Fibroblast of peridontal ligament (primary cell): ENCODE measurements around the gene CHTF8.
A peak's percentile ranks its signal among the peaks of the same experiment; 100 is the strongest.
"Not testable (repeated sequence)": the region's sequence is repeated elsewhere in the genome, so short reads cannot be mapped to it uniquely, and the experiment has no call there.

Experiments
- DNase-seq: peaks from one replicate; pipeline ENCODE4 v3.0.0-alpha.2; 2010; ENCODE audit errors: extremely low read depth

The CHTF8 gene

DNA sequence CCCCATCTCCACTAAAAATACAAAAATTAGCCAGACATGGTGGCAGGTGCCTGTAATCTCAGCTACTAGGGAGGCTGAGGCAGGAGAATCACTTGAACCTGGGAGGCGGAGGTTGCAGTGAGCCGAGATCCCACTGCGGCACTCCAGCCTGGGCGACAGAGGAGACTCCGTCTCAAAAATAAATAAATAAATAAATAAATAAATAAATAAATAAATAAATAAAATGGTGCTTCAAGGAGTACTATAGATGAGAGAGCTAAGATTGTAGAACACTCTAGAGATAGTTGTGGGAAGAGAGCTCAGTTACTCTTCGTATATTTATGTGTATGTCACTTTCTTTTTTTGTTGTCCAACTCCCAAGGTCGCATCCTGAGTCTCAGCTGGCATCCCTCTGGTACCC is 7.1 kb upstream of the CHTF8 start:
- not testable (repeated sequence) for DNase-seq

DNA sequence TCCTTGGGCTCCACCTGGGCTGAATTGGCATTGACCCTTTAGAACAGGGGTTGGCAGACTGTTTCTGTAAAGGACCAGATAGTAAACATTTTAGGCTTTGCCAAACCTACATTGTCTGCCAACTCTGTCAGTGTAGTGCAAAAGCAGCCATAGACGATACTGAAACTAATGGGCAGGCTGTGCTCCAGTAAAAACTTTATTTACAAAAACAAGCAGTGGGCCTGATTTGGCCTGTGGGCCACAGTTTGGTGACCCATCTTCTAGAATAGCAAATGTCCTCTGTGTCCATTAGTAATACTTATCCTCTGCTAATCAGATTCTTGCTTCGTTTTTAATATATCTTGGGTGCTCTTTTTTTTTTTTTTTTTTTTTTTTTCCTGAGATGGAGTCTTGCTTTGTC is 6.2 kb upstream of the CHTF8 start:
- no peak for DNase-seq

DNA sequence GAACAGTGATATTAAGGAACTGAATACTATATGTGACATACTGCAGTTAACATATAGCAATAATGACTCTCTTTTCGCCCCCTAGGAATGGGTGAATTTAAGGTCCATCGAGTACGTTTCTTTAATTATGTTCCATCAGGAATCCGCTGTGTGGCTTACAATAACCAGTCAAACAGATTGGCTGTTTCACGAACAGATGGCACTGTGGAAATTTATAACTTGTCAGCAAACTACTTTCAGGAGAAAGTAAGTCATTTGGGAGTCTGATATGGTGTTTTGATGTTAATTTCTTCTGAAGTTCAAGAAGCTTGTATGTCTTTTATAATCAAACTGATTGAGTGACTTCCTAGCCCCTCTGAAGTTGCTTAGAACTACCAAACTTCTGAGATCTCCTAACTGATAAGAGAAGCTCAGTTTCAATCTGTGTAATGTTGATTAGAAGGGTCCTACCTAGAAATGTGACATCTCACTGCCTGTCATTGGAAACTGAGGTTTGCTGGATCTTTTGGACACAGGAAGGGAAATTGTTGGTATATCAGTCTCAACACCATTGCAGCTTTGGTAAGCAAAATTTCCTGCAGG is 1.1 kb upstream of the CHTF8 start:
- no peak for DNase-seq

DNA sequence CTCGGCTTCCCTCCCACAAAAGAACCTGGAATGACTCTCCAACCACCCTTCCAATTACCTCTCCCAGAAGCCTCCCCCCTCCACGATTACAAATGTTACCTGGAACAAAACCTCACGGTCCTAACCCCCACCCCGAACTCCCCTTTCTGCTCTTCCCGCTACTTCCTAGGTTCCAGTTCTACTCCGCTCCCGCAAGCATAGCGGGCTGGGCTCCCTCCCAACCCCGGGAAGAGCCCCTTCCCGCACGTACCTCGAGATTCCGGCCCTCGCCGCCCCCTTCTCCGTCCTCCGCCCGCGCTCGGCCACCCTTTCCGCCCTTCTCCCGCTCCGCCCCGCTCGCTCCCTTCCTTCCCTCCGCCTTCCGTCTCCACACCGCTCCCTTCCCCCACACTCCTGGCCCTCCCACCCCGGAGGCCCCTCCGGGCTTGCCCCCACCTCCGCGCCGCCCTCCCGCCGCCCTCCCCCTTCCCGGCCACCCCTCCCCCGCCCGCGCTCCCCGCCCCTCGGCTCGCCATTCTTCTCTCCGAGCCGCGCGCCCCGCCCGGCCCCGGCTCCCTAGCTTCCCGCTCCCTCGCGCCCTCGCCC is 457 bp downstream of the CHTF8 start:
- DNase-seq = peak; percentile 76

DNA sequence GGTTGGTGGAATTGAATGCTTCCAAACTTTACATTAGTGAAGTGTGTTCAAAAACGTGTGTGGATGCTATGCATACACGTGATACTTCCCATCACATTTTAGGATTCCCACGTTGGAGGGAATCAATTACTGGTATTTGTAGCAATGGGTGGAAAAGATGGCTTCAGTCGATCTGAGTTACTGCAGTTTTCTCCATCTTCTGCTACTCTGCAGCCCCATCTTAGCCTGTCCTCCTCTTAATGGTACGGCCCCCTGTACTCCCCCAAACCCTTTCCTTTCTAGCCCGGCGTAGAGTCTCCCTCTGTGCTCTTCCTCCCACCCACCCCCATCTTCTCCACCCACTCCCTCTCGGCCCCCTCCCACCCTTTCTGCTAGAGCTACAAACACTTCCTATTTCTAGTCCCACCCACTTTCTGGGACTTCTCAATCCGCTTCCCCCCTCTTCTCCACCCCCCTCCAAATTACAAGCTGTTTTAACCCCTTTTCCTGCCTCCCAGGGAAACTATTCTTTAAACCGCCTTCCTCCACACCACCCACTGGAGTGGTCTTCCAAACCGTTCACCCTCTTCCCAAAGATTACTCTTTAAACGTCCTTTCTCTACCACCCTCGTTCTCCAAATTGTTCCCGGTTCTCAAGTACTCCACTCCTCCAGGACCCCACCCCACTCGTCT is 1.1 kb downstream of the CHTF8 start:
- peak; percentile 44 for DNase-seq

DNA sequence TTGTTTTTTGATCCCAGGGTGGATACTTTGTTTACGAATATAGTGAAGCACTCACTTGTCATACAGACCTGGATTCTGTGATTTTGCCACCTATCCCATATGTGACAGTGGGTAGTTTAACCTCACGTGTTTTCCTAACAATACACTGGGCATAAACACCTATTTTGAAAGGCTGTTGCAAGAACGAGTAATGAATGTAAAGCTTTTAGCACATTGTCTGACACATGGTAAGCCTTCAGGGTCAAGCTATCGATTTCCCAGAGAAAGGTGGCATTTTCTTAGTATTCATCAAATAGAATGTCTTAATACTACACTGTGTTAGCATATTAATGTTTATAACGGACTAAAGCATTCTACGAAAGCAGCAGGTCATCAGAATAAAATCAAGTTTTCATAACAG is 1.9 kb downstream of the CHTF8 start:
- DNase-seq = no peak

DNA sequence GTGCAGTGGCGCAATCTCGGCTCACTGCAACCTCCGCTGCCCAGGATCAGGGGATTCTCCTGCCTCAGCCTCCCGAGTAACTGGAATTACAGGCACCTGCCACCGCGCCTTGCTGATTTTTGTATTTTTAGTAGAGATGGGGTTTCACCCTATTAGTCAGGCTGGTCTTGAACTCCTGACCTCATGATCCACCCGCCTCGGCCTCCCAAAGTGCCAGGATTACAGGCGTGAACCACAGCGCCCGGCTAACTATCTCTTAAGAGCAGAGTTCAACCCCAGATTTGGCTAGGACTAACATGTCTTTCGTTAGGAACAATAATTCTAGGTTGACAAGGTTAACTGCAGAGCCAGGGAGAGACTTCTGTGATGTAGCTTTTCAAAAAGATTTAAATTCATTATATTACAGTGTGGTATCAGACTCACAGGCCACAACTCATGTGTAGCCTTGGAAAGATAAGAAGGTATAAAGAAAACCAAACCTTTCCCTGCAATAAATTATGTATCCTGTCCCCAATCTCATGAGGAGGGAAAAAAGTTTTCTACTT is 4.3 kb downstream of the CHTF8 start:
- DNase-seq = no peak

DNA sequence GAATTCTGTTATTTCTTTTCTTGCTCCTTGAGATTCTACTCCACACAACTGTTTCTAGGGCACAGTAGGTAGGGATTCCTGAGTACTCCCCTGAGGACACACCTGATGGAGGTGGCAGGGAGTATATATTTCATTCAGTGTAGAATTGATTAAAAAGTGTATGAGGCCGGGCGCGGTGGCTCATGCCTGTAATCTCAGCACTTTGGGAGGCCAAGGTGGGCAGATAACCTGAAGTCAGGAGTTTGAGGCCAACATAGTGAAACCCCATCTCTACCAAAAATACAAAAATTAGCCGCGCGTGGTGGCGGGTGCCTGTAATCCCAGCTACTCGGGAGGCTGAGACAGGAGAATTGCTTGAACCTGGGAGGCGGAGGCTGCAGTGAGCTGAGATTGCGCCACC is 5.6 kb downstream of the CHTF8 start:
- not testable (repeated sequence) for DNase-seq

DNA sequence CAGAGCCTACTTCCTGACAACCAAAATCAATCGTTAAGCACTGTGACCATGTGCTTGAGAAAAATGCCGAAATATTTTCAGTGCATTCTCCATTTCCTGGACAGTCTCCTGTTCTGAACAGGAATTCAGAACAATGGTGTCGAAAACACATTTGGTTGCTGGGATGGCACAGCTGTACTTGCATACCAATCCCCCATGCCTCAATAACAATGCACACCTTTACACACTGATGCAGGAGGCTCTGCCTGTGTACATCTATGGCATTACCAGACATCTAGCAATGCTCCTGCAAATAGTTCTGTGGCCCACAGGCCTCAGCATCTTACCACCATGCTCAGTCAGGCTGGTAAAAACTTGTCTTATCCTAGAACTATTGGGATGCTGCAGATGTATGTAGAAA is 6.2 kb downstream of the CHTF8 start:
- DNase-seq = no peak

DNA sequence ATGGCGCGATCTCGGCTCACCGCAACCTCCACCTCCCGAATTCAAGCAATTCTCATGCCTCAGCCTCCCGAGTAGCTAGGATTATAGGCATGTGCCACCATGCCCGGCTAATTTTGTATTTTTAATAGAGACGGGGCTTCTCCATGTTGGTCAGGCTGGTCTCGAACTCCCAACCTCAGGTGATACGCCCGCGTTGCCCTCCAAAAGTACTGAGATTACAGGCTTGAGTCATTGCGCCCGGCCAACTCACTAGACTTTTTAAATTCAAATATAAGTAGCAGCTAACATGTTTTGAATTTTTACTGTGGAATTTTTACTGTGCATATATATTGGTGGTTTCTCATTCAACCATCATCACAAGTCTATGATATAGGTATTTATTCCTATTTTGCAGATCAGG is 7.4 kb downstream of the CHTF8 start:
- not testable (repeated sequence) for DNase-seq

DNA sequence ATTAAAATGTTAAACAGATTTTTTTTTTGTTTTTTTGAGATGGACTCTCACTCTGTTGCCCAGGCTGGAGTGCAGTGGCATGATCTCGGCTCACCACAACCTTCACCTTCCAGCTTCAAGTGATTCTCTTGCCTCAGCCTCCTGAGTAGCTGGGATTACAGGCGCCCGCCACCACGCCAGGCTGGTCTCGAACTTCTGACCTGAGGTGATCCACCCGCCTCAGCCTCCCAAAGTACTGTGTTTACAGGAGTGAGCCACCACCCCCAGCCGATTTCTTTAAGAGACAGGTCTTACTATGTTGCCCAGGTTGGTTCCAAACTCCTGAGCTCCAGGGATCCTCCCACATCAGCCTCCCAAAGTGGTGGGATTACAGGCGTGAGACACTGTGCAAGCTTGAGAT is 8.0 kb downstream of the CHTF8 start:
- not testable (repeated sequence) for DNase-seq

DNA sequence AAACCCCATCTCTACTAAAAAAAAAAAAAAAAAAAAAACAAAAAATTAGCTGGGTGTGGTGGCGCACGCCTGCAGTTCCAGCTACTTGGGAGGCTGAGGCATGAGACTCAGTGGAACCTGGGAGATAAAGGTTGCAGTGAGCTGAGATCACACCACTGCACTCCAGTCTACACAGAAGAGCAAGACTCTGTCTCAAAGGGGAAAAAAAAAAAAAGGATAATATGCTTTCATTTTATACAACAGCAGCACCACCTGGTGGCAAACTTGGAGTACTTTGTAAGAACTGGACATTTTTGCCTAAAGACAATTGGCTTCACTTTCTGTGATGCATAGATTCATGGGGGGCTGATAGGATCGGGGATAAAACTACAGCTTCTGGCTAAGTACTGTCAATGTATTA is 8.5 kb downstream of the CHTF8 start:
- peak; percentile 86 for DNase-seq

DNA sequence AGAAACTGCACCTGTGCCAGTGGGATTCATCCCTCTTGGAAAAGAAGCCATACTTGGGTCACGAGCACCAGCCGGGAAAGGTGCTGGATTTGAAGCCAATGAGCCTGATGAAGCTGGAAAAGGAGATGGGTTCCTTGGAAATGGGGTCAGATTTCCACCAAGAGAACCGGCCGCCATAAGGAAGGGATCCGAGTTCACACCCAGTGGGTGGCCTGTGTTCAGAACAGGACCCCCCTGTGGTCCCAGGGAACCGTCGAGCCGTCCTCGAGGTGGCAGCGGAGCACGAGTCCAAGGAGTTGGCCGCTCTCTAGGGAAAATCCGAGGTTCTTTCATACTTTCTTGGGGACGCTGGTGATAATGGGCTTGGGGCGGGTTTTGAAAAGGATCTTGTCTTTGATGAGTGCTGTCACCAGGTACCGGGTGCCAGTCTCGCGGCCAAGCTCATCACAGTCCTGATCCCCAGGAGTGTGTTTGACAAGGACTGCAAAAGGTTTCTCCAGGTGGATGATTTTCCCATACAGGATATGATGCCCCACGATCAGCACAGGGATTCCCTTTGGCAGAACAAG is 12.2 kb downstream of the CHTF8 start:
- no peak for DNase-seq

DNA sequence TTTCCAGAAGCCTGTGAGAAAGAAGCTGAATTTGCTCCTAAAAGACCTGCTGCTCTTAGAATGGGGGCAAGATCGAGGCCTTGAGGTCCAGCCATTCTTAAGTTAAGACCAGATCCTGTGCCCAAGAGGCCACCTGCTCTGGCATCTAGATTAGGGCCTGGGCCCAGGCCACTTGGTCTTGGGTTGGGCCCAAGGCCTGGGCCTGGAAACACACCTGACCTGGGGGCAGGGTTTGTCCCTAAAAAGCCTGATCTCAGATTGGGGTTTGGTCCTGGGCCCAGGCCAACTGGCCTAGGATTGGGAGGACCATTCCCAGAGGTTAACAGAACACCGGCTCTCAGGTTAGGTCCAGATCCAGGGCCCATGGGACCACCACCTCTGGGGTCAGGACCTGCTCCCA is 12.9 kb downstream of the CHTF8 start:
- DNase-seq = no peak

DNA sequence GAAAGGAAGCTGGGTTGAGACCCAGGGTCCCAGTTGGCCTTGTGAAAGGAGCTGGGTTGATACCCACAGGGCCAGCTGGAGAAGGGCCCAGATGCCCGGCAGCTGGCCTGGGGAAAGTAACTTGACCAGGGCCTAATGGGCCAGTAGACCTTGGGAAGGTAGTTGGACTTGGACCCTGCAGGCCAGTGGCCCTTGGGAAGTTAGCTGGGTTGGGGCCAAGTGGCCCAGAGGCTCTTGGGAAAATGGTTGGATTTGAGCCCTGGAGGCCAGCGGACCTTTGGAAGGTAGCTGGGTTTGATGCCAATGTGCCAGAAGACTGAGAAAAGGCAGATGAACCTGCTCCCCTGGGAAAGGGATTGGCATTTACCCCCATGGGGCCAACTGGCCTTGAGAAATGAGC is 13.4 kb downstream of the CHTF8 start:
- DNase-seq = no peak

DNA sequence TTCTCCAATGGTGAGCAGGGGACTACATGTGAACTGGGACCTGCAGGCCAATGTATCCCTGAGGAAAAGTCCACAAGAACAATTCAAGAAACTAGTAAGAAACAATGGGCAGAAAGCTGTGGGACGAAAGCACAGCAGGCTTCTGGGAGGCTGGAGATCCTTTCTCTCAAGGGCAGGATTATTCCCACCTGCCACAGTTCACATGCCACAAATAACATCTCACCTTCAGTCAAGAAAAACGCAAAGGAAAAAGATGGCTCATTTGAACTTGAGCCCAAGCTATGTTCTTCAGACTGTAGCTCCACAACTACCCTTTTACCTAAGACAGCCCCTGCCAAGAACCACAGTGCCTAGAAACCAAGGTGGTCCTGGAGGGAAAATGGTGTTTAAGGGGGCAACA is 13.9 kb downstream of the CHTF8 start:
- DNase-seq = no peak

DNA sequence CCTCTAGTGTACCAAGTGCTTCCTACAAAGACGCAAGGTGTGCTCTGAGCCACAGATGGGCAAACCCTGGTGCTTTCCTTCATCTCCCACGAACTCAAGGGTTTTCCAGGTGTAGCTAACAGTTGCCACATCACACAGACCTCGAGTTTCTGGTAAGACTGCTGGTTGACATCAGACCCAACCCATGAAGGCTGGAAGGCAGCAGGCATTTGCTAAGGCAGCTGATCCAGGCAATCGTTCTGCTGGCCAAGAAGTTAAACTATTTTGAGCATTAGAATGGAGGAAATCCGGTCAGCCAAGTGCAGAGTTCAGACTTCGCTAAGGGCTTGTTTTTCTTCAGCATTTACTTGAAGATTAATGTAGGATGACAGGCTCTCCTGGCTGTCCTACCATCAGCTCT is 15.5 kb downstream of the CHTF8 start:
- DNase-seq = no peak

DNA sequence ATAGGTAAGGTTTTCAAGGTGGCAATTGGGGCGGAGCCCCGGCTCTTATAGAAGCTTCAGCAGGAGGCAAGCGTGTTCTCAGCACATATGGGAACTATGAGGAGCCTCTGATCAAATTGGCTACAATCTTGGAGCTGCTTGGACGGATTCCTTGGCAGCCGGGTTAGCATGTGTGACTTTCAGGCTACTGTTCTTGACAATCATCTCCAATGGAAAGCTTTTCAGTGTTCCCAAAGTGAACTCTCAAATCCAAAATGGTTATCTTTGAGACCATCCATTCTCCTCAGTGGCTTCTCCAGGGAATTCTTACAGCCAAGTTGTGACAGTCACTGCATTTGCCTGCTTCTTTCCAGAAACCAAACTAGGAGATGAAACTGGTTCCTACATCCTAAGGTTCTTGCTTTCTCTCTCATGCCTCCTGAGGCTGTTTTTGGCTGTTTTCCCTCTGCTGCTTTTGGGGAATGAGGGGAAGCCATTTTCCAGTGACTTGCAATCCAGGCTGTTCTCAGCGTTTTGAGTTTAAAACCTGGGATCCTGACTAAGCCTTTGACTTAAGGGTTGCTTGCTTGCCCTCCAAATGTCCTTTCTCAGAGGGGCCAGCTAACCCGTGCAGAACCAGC is 16.0 kb downstream of the CHTF8 start:
- no peak for DNase-seq

DNA sequence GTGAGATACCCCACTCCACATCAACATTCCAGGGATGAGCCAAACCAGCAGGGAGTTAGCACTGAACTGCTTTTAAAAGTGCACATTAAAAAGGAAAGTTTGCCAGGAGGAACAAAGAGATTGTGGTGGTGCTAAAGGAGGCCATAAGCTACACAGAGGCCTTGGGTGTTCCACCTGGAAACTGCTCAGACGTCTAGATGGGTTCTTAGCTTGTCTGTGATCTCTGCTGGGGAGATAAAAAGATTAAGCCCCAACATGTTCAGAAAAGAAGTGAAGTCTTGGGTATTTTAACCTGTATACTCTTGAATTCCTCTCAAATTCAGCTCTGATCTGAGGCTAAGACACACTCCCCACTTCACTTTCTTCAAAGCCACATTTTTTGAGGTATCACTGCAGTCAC is 16.6 kb downstream of the CHTF8 start:
- DNase-seq = no peak

DNA sequence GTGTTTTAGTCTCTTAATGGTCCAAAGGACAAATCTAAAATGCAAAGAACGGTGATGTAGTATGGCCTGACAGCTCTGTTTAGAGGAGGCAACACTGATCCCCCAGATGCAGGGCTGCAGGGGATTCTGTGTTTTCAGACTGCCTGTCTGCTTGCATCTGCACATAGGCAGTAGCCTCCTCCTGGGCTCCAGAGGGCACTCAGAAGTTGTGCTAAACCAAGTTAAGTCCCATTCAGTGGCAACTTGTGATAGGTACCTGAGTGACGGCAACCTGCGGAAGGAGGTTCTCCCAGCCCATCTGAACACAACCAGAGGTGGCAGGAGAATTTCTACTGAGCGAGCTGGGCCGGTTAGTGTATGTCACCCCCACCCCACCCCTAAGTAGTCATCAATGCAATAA is 17.0 kb downstream of the CHTF8 start:
- DNase-seq = no peak

DNA sequence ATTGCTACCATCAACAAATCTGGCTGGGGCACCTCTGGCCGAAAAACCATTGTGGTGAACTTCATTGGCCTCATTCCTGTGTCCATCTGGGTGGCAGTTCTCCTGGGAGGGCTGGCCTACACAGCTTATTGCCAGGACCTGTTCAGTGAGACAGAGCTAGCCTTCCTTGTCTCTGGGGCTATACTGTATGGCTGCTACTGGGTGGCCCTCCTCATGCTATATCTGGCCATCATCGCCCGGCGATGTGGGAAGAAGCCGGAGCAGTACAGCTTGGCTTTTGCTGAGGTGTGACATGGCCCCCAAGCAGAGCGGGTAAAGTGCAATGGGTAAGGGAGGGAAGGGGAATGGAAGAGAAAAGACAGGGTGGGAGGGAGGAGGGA is 17.4 kb downstream of the CHTF8 start:
- no peak for DNase-seq

DNA sequence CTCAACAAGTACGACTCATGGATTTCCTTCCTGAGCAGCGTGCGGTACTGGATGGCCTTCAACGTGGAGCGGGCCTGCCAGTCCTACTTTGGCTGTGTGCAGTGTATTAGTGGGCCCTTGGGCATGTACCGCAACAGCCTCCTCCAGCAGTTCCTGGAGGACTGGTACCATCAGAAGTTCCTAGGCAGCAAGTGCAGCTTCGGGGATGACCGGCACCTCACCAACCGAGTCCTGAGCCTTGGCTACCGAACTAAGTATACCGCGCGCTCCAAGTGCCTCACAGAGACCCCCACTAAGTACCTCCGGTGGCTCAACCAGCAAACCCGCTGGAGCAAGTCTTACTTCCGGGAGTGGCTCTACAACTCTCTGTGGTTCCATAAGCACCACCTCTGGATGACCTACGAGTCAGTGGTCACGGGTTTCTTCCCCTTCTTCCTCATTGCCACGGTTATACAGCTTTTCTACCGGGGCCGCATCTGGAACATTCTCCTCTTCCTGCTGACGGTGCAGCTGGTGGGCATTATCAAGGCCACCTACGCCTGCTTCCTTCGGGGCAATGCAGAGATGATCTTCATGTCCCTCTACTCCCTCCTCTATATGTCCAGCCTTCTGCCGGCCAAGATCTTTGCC is 17.9 kb downstream of the CHTF8 start:
- no peak for DNase-seq
